ENCODE data around the gene PRKCH.

GRCh38 chr14:61524936-61525292 lies 203.5 kb downstream of the PRKCH start:
- TF ChIP-seq CTCF (IDR thresholded peaks at IDR 0.05; ENCODE audit: extremely low read depth in 1 of 2, insufficient read depth in 1 of 2, low read depth in 1 of 2, low read length in 2 of 2) (no peak), POLR2AphosphoS5 (IDR thresholded peaks at IDR 0.05; ENCODE audit: insufficient read depth, low read depth, low read length) (no peak), POLR2A (IDR thresholded peaks at IDR 0.05; ENCODE audit: low read depth, low read length) (no peak), MAX (IDR thresholded peaks at IDR 0.05; ENCODE audit: insufficient read depth, insufficient read length) (no peak), EZH2 (IDR thresholded peaks at IDR 0.05; ENCODE audit: borderline replicate concordance, low read depth, low read length, severe bottlenecking) (no peak)
